A673 (cell line): ENCODE measurements around the gene SGMS1. TPM values are rescaled to one million over a fixed set of nuclear protein-coding genes. Genes with fewer than 3 reads are reported as not detected.
A peak's percentile ranks its signal among the peaks of the same experiment; 100 is the strongest.

Source experiments
- BruUV-seq: library from RNA; stranded (reverse); fragments of 400-500 nt; replicated peaks from 2 replicates; lab custom pipeline; 2021; lab: Mats Ljungman, UMichigan
- CTCF ChIA-PET: fragments of 300-600 bp; sonication (Branson Sonifier 250); formaldehyde crosslinking; loops from one replicate; lab custom pipeline; 2022; ENCODE audit warnings: antibody characterized with exemption; lab: Charles Lee
- POLR2A ChIA-PET: fragments of 300-600 bp; sonication (Branson Sonifier 250); formaldehyde crosslinking; loops from one replicate; lab custom pipeline; 2022; ENCODE audit warnings: antibody characterized with exemption; ENCODE audit not compliant: low non-redundant PET; lab: Charles Lee
- DNase-seq: peaks from one replicate; pipeline ENCODE4 v3.0.0-alpha.2; 2015; ENCODE audit warnings: low spot score
- H3K27ac ChIP-seq: fragments of 200-600 bp; sonication (generic); 2 replicates; pipeline ENCODE4 v1.5.1; 2016; ENCODE audit warnings: mixed run types, low read depth, mild to moderate bottlenecking, mixed read lengths, antibody characterized with exemption, low read length; ENCODE audit not compliant: poor library complexity, severe bottlenecking
- H3K27me3 ChIP-seq: fragments of 200-600 bp; sonication (generic); replicated peaks from 2 replicates; pipeline ENCODE4 v1.6.1; 2017; ENCODE audit warnings: mixed run types, low read depth, mild to moderate bottlenecking, mixed read lengths, antibody characterized with exemption, low read length; ENCODE audit not compliant: insufficient read depth, poor library complexity
- H3K36me3 ChIP-seq: fragments of 200-600 bp; sonication (generic); 2 replicates; pipeline ENCODE4 v1.6.1; 2016; ENCODE audit warnings: mixed run types, mild to moderate bottlenecking, mixed read lengths, antibody characterized with exemption, low read length; ENCODE audit not compliant: insufficient read depth, poor library complexity, severe bottlenecking
- H3K4me1 ChIP-seq: fragments of 200-600 bp; sonication (generic); 2 replicates; pipeline ENCODE4 v1.6.1; 2017; ENCODE audit warnings: mixed run types, mild to moderate bottlenecking, mixed read lengths, antibody characterized with exemption, low read length; ENCODE audit not compliant: insufficient read depth, poor library complexity, severe bottlenecking
- H3K4me3 ChIP-seq: fragments of 200-600 bp; sonication (generic); 2 replicates; pipeline ENCODE4 v1.5.1; 2016; ENCODE audit warnings: low read depth, mixed run types, mild to moderate bottlenecking, mixed read lengths, low read length; ENCODE audit not compliant: poor library complexity, severe bottlenecking
- H3K9me3 ChIP-seq: fragments of 200-600 bp; sonication (generic); 2 replicates; pipeline ENCODE4 v1.6.1; 2016; ENCODE audit warnings: mixed run types, low read depth, mild to moderate bottlenecking, mixed read lengths, antibody characterized with exemption, low read length; ENCODE audit not compliant: poor library complexity, severe bottlenecking
- EZH2 ChIP-seq: fragments of 200-600 bp; sonication (generic); IDR thresholded peaks from 2 replicates; pipeline ENCODE4 v1.6.1; 2017; ENCODE audit warnings: borderline replicate concordance, low read depth, mild to moderate bottlenecking, mixed read lengths, antibody characterized with exemption, low read length; ENCODE audit not compliant: poor library complexity, severe bottlenecking
- intact Hi-C: fragments of 100-400 bp; cut with micrococcal nuclease; formaldehyde crosslinking; loops from one replicate; pipeline ENCODE4 v1.10.0; 2022; ENCODE audit not compliant: unreplicated experiment
- total RNA-seq: library from RNA; stranded (reverse); gene quantifications from 2 replicates; pipeline ENCODE4 v1.2.3, GENCODE V29; 2021
- TF ChIP-seq, protein P1 (sequence below): fragments of 300-800, 200-600 bp; sonication (generic); conservative IDR thresholded peaks from 2 replicates; pipeline ENCODE4 v1.5.1; 2017; ENCODE audit warnings: low read depth, mild to moderate bottlenecking, antibody characterized with exemption, low read length, moderate library complexity, mixed read lengths

The SGMS1 gene
- total RNA-seq, 1 experiment from 2014 or later: 13.0 TPM

DNA sequence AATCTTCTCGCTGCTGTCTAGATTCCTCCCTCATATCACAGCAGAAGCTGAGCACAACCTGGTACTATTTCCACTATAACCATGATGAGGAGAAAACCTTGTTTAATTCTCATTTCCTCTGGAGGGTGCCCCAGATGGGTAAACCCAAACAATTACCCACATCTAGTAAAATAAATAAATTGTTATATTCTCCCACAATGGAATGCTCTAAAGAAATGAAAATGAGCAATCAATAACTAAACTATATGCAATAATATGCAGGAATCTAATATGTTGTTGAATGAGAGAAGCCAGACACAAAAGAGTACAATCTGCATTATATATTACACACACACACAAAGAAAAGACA is 37.0 kb downstream of the SGMS1 start:
- ChIA-PET POLR2A (no interaction called here), CTCF (no interaction called here)
- no TSS peak for BruUV-seq

DNA sequence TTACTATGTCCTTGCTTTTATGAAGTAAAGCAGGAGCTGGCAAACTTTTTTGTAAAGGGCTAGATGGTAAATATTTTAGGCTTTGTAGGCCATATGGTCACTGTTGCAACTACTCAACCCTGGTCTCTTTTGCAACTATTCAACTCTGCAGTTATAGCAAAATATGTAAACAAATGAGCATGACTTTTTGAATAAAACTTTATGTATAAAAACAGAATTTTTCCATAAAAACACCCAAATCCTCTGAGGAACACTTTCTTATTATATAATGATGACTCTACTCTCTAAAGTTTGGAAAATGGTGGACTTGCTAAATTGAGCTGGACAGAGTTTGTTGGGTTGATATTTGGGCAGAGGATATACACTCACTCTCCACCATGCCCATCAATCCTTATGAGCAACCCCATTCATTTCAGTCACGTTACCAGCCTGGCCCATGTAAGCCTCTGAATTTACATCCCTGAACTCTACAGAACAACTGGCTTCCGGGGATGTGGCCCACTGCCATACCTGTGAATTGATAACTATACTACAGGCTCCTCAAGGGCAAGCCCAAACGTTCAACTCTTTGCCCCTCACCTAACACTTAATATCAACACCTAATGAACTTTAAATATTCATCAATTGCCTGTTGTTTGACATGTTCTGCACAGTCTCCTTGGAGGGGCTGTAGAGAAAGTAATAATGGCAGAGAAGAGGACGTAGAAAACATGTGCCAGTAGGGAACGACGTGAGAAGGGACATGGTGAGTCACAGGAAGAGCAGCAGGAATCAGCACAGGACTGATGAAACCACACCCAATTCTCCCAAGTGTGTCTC is 37.6 kb downstream of the SGMS1 start:
- ChIA-PET CTCF (no interaction called here), POLR2A (no interaction called here)
- Histone ChIP-seq H3K36me3 (no peaks in the 10 kb centered on the region), H3K9me3 (no peaks in the 10 kb centered on the region), H3K4me1 (no peaks in the 10 kb centered on the region), H3K27ac (no peak overlapping the region), H3K27me3 (no peaks in the 10 kb centered on the region), H3K4me3 (no peak overlapping the region)
- peak; percentile 60 for DNase-seq
- no TSS peak for BruUV-seq
- intact Hi-C loops: no loop called here
- TF ChIP-seq, protein P1, sequence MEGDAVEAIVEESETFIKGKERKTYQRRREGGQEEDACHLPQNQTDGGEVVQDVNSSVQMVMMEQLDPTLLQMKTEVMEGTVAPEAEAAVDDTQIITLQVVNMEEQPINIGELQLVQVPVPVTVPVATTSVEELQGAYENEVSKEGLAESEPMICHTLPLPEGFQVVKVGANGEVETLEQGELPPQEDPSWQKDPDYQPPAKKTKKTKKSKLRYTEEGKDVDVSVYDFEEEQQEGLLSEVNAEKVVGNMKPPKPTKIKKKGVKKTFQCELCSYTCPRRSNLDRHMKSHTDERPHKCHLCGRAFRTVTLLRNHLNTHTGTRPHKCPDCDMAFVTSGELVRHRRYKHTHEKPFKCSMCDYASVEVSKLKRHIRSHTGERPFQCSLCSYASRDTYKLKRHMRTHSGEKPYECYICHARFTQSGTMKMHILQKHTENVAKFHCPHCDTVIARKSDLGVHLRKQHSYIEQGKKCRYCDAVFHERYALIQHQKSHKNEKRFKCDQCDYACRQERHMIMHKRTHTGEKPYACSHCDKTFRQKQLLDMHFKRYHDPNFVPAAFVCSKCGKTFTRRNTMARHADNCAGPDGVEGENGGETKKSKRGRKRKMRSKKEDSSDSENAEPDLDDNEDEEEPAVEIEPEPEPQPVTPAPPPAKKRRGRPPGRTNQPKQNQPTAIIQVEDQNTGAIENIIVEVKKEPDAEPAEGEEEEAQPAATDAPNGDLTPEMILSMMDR: no peak
- no peak for TF ChIP-seq EZH2

More for the DNA sequence above, 37.0 kb downstream of the SGMS1 start:
- no peak overlapping the region for H3K4me3 ChIP-seq
- H3K27me3 ChIP-seq: no peaks in the 10 kb centered on the region
- no peak for DNase-seq
- intact Hi-C loops: no loop called here
- no peak for TF ChIP-seq EZH2
- TF ChIP-seq, protein P1: no peak
- H3K36me3 ChIP-seq: no peaks in the 10 kb centered on the region
- H3K4me1 ChIP-seq: no peaks in the 10 kb centered on the region
- H3K9me3 ChIP-seq: no peaks in the 10 kb centered on the region
- H3K27ac ChIP-seq: no peak overlapping the region

DNA sequence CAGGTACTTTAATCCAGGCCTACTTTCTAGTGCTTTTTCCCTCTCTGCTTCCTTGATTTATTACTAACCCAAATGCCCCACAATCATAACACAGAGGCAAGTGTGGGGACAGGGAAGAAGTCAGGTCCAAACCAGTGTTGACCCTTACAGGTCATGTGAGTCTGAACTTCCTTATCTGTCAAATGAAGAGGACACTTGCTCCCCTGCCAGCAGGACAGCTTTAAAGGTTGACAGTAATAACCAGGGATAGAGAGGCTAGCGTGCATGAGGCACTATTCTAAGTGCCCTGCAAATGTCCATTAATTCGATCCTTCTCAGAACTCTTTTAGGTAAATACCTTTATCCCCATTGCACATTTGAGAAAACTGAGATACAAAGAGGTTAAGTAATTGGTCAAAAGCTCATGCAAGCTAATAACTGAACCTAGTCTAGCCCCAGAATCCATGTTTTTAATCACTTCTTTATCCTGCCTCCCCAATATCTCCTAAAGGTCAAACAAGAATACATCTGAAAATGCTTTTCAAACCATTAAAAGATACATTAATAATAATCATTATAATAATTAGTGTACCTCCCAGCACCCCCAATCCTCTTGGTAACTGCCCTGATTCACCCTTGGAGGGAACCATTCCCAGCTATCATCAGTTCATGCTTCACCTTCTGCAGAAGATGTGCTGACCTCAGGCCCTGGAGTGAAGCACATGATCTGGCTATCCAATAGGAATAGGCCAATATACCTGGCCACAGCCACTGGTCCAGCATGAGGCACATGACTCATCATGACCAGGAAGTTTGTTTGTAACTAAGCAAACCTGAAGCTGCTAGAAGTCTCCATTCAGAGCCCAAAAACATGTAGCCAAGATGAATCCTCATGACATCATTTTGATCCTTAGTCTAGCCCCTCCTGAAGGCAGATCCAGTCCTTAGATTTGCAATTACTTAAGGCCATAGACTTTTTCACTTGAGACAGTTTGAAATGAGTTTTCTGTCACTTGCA is 40.7 kb downstream of the SGMS1 start:
- DNase-seq: no peak
- ChIA-PET POLR2A (no interaction called here), CTCF (no interaction called here)
- H3K4me1 ChIP-seq: no peaks in the 10 kb centered on the region
- H3K9me3 ChIP-seq: no peaks in the 10 kb centered on the region
- H3K36me3 ChIP-seq: no peaks in the 10 kb centered on the region
- intact Hi-C loops: no loop called here
- H3K27ac ChIP-seq: no peak overlapping the region
- TF ChIP-seq, protein P1: no peak
- no peak for TF ChIP-seq EZH2
- no peak overlapping the region for H3K4me3 ChIP-seq
- no peaks in the 10 kb centered on the region for H3K27me3 ChIP-seq
- no TSS peak for BruUV-seq
